A549 (cell line): ENCODE measurements around the gene MID1IP1. TPM values are rescaled to one million over a fixed set of nuclear protein-coding genes. Genes with fewer than 3 reads are reported as not detected.

Experiments used
- ATAC-seq, 2 experiments: fragments of 200-7000 bp in 1 of 2; fragments of >200 bp in 1 of 2; cut with Nextera tagmentation in 1 of 2; cut with Tn5 transposase in 1 of 2; 3 replicates each; pipeline versions ENCODE4 v1.8.0 to v1.9.1; 2018 to 2020; ENCODE audit warnings: mild to moderate bottlenecking in 1 of 2, moderate library complexity in 1 of 2
- CTCF ChIA-PET: fragments of 300-600 bp; sonication (Branson Sonifier 250); formaldehyde crosslinking; extraction: SDS; loops from one replicate; lab custom pipeline; 2021; ENCODE audit warnings: antibody characterized with exemption, inconsistent platforms; lab: Yijun Ruan, JAX
- POLR2A ChIA-PET: fragments of 350-600 bp; formaldehyde crosslinking; extraction: SDS; loops from one replicate; lab custom pipeline; 2021; ENCODE audit warnings: antibody characterized with exemption, inconsistent platforms; lab: Yijun Ruan, JAX
- DNase-seq, 2 experiments: peaks; one replicate each; pipeline versions ENCODE4 v3.0.0 to v3.0.0-alpha.2; 2011 to 2016; ENCODE audit warnings: low read depth in 1 of 2, low spot score in 1 of 2
- FAIRE-seq: peaks from 2 replicates; lab custom pipeline; 2011; peaks lifted over from hg19 to GRCh38; lab: Jason Lieb, UNC
- H3K27ac ChIP-seq, 2 experiments: fragments of >200 bp; sonication (Bioruptor Twin); formaldehyde crosslinking; 3 replicates each; pipeline ENCODE4 v1.5.1; 2016 to 2017
- H3K4me1 ChIP-seq: fragments of >200 bp; sonication (Bioruptor Twin); formaldehyde crosslinking; 3 replicates; pipeline ENCODE4 v1.6.1; 2016
- H3K4me2 ChIP-seq: fragments of >200 bp; sonication (Bioruptor Twin); formaldehyde crosslinking; 3 replicates; pipeline ENCODE4 v1.6.1; 2016
- H3K4me3 ChIP-seq: fragments of >200 bp; sonication (Bioruptor Twin); formaldehyde crosslinking; 3 replicates; pipeline ENCODE4 v1.5.1; 2016
- H3K9me3 ChIP-seq: fragments of >200 bp; sonication (Bioruptor Twin); formaldehyde crosslinking; 3 replicates; pipeline ENCODE4 v1.6.1; 2016
- BHLHE40 ChIP-seq: IDR thresholded peaks from 2 replicates; pipeline ENCODE4 v1.6.1; 2012; ENCODE audit warnings: low read depth, low read length, inconsistent platforms
- CBX2 ChIP-seq: fragments of 200-600 bp; sonication (generic); IDR thresholded peaks from 2 replicates; pipeline ENCODE4 v1.6.1; 2016; ENCODE audit warnings: low read depth, mild to moderate bottlenecking, borderline replicate concordance
- CHD2 ChIP-seq: fragments of 150-350 bp; IDR thresholded peaks from 2 replicates; pipeline ENCODE4 v1.6.1; 2014; ENCODE audit warnings: low read length; ENCODE audit not compliant: partially characterized antibody
- ESRRA ChIP-seq: fragments of 150-350 bp; IDR thresholded peaks from 2 replicates; pipeline ENCODE4 v1.6.1; 2014; ENCODE audit warnings: mild to moderate bottlenecking, low read length, borderline replicate concordance
- FOSB ChIP-seq: fragments of 250-450 bp; sonication (Bioruptor Pico); IDR thresholded peaks from 2 replicates; pipeline ENCODE4 v1.5.0; 2020; ENCODE audit warnings: mild to moderate bottlenecking, moderate library complexity
- HEYL ChIP-seq: fragments of 250-450 bp; sonication (Bioruptor Pico); IDR thresholded peaks from 2 replicates; pipeline ENCODE4 v1.8.0; 2021; ENCODE audit warnings: mild to moderate bottlenecking, moderate library complexity
- HOXA7 ChIP-seq: fragments of 250-450 bp; sonication (Bioruptor Pico); IDR thresholded peaks from 2 replicates; pipeline ENCODE4 v1.5.0; 2020; ENCODE audit warnings: mild to moderate bottlenecking, moderate library complexity
- MAZ ChIP-seq: fragments of 150-350 bp; IDR thresholded peaks from 2 replicates; pipeline ENCODE4 v1.6.1; 2014; ENCODE audit warnings: antibody characterized with exemption, low read depth, low read length, borderline replicate concordance
- NFE2L2 ChIP-seq: fragments of 150-350 bp; conservative IDR thresholded peaks from 2 replicates; pipeline ENCODE4 v1.6.1; 2014; ENCODE audit warnings: low read length
- RAD21 ChIP-seq, 2 experiments: fragments of >200 bp in 1 of 2; sonication (Bioruptor Twin) in 1 of 2; formaldehyde crosslinking in 1 of 2; IDR thresholded peaks in 1 of 2; conservative IDR thresholded peaks in 1 of 2; 2 replicates in 1 of 2; 3 replicates in 1 of 2; pipeline ENCODE4 v1.6.1; 2012 to 2018; ENCODE audit warnings: inconsistent platforms in 1 of 2
- RARB ChIP-seq: fragments of 250-450 bp; sonication (Bioruptor Pico); IDR thresholded peaks from 2 replicates; pipeline ENCODE4 v1.8.0; 2021; ENCODE audit warnings: mild to moderate bottlenecking, moderate library complexity
- RCOR1 ChIP-seq: fragments of 150-350 bp; IDR thresholded peaks from 2 replicates; pipeline ENCODE4 v1.6.1; 2014; ENCODE audit warnings: antibody characterized with exemption, low read length, low read depth
- ZC3H11A ChIP-seq: fragments of 450-650 bp; IDR thresholded peaks from 2 replicates; pipeline ENCODE4 v1.6.1; 2014; ENCODE audit warnings: antibody characterized with exemption, mild to moderate bottlenecking
- ZFP36 ChIP-seq: fragments of 450-650 bp; IDR thresholded peaks from 2 replicates; pipeline ENCODE4 v1.6.1; 2014; ENCODE audit warnings: borderline replicate concordance; ENCODE audit not compliant: partially characterized antibody
- ZSCAN20 ChIP-seq: fragments of 250-450 bp; sonication (Bioruptor Pico); IDR thresholded peaks from 2 replicates; pipeline ENCODE4 v1.8.0; 2022; ENCODE audit warnings: mild to moderate bottlenecking, moderate library complexity
- WGBS: methylation state at CpG from one replicate; pipeline ENCODE4 v1.1.6; 2017; ENCODE audit errors: missing lambda C conversion rate; 5-methylcytosine and 5-hydroxymethylcytosine counted together
- polyA plus RNA-seq, 4 experiments: library from polyadenylated mRNA; depleted of rRNA in 3 of 4; stranded (reverse); fragments of >200 nt; fragmentation: RNase III in 1 of 4; extraction: RNeasy Plus Mini Kit Qiagen cat#74134 plus additional on column Dnase treatment in 1 of 4; gene quantifications; 2 replicates in 3 of 4; 3 replicates in 1 of 4; pipeline ENCODE4 v1.2.3, GENCODE V29; 2011 to 2017
- TF ChIP-seq, protein P1 (sequence below): fragments of >200 bp; sonication (Bioruptor Twin); formaldehyde crosslinking; IDR thresholded peaks from 3 replicates; pipeline ENCODE4 v1.5.1; 2016
- TF ChIP-seq, protein P2 (sequence below): fragments of 250-450 bp; sonication (Bioruptor Pico); IDR thresholded peaks from 2 replicates; pipeline ENCODE4 v1.5.0; 2021; ENCODE audit warnings: mild to moderate bottlenecking, moderate library complexity, borderline replicate concordance
- TF ChIP-seq, protein P3 (sequence below): fragments of >200 bp; sonication (Bioruptor Twin); formaldehyde crosslinking; IDR thresholded peaks from 3 replicates; pipeline ENCODE4 v1.6.1; 2016
- TF ChIP-seq, protein P4 (sequence below): fragments of 150-350 bp; IDR thresholded peaks from 2 replicates; pipeline ENCODE4 v1.6.1; 2014; ENCODE audit warnings: low read depth, mild to moderate bottlenecking, low read length

MID1IP1 gene
- polyA plus RNA-seq, 2 of the 4 experiments (the other 2 are of a cell fraction), result 40.1 to 56.5 TPM

DNA sequence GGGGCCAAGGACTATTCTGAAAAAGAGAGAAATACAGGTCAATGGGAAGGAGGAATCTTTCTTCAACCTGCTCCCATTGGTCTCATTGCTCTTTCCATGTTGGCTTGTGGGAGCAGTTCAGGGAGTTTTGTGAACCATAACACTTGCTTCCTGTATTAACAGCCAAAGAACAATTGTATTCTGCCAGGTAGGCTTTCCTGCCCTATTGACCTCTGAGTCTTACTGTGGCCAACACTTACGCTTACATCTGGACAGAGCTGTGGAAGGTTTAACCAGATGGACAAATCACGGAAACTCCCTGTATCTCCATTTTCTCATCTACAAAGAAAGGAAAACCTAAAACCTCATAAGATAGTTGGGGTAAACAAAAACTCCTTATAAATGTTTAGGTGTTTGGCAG, 30.7 kb downstream of the MID1IP1 start:
- CTCF ChIA-PET, result no interaction called here
- DNase-seq, result no peak
- POLR2A ChIA-PET, result no interaction called here
- WGBS, result 86% methylated on average over 2 of the region's 2 CpGs
- no peak overlapping the region for H3K4me2 ChIP-seq
- H3K9me3 ChIP-seq, result no peaks in the 10 kb centered on the region
- no peak for ATAC-seq
- no peak overlapping the region for H3K27ac ChIP-seq
- H3K4me1 ChIP-seq, result no peaks in the 10 kb centered on the region
- no peak for FAIRE-seq
- TF ChIP-seq, protein P1, sequence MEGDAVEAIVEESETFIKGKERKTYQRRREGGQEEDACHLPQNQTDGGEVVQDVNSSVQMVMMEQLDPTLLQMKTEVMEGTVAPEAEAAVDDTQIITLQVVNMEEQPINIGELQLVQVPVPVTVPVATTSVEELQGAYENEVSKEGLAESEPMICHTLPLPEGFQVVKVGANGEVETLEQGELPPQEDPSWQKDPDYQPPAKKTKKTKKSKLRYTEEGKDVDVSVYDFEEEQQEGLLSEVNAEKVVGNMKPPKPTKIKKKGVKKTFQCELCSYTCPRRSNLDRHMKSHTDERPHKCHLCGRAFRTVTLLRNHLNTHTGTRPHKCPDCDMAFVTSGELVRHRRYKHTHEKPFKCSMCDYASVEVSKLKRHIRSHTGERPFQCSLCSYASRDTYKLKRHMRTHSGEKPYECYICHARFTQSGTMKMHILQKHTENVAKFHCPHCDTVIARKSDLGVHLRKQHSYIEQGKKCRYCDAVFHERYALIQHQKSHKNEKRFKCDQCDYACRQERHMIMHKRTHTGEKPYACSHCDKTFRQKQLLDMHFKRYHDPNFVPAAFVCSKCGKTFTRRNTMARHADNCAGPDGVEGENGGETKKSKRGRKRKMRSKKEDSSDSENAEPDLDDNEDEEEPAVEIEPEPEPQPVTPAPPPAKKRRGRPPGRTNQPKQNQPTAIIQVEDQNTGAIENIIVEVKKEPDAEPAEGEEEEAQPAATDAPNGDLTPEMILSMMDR, result no peak
- no peak for TF ChIP-seq CHD2
- no peak for TF ChIP-seq CBX2
- TF ChIP-seq ESRRA, result no peak
- no peak for TF ChIP-seq RAD21 (conservative IDR thresholded peaks at IDR 0.05 in 1 of 2, IDR thresholded peaks at IDR 0.05 in 1 of 2)
- TF ChIP-seq HEYL, result no peak
- no peak for TF ChIP-seq ZFP36
- TF ChIP-seq ZC3H11A, result no peak
- no peak for TF ChIP-seq MAZ
- no peak overlapping the region for H3K4me3 ChIP-seq

DNA sequence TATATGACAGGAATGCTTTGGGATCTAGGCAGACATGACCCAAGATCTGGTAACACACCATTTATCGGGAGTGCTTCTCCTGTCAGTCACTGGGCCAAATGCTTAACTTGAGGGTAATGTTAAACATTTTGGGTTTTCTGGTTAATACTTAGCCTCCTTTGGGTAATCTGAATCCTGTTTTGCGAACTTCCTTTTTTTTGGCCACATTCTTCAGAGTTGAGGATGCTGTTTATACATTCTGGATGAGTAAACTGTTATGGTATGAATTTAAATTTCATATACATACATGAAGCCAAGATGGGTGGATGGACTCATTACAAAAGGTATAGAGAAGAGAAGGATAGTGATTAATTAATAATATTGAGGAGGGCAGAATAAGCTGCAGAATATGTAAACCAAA, 36.1 kb downstream of the MID1IP1 start:
- FAIRE-seq (peak; percentile 84), DNase-seq (no peak), ATAC-seq (no peak)
- Histone ChIP-seq H3K27ac (no peak overlapping the region), H3K4me2 (no peak overlapping the region), H3K9me3 (no peaks in the 10 kb centered on the region), H3K4me3 (no peak overlapping the region), H3K4me1 (no peaks in the 10 kb centered on the region)
- CTCF ChIA-PET, result no interaction called here
- POLR2A ChIA-PET, result no interaction called here
- 56% methylated on average over 2 of the region's 2 CpGs for WGBS
- TF ChIP-seq ZSCAN20 (CRISPR knock-in tag) (no peak), RARB (CRISPR knock-in tag) (no peak), BHLHE40 (no peak), HOXA7 (CRISPR knock-in tag) (no peak), RCOR1 (no peak), NFE2L2 (no peak), FOSB (no peak)
- TF ChIP-seq, protein P2, sequence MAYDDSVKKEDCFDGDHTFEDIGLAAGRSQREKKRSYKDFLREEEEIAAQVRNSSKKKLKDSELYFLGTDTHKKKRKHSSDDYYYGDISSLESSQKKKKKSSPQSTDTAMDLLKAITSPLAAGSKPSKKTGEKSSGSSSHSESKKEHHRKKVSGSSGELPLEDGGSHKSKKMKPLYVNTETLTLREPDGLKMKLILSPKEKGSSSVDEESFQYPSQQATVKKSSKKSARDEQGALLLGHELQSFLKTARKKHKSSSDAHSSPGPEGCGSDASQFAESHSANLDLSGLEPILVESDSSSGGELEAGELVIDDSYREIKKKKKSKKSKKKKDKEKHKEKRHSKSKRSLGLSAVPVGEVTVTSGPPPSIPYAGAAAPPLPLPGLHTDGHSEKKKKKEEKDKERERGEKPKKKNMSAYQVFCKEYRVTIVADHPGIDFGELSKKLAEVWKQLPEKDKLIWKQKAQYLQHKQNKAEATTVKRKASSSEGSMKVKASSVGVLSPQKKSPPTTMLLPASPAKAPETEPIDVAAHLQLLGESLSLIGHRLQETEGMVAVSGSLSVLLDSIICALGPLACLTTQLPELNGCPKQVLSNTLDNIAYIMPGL (CRISPR knock-in tag), result no peak
- TF ChIP-seq, protein P3, sequence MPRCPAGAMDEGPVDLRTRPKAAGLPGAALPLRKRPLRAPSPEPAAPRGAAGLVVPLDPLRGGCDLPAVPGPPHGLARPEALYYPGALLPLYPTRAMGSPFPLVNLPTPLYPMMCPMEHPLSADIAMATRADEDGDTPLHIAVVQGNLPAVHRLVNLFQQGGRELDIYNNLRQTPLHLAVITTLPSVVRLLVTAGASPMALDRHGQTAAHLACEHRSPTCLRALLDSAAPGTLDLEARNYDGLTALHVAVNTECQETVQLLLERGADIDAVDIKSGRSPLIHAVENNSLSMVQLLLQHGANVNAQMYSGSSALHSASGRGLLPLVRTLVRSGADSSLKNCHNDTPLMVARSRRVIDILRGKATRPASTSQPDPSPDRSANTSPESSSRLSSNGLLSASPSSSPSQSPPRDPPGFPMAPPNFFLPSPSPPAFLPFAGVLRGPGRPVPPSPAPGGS, result no peak
- TF ChIP-seq, protein P4, sequence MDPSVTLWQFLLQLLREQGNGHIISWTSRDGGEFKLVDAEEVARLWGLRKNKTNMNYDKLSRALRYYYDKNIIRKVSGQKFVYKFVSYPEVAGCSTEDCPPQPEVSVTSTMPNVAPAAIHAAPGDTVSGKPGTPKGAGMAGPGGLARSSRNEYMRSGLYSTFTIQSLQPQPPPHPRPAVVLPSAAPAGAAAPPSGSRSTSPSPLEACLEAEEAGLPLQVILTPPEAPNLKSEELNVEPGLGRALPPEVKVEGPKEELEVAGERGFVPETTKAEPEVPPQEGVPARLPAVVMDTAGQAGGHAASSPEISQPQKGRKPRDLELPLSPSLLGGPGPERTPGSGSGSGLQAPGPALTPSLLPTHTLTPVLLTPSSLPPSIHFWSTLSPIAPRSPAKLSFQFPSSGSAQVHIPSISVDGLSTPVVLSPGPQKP, result no peak
